GM19397 (cell line): ENCODE results near the gene STK32B.
"Not testable (repeated sequence)": the region's sequence is repeated elsewhere in the genome, so short reads cannot be mapped to it uniquely, and the experiment has no call there.

Experiments used
- ATAC-seq: cut with Tn5 transposase; IDR thresholded peaks from one replicate; pipeline ENCODE4 v1.9.1; 2021; ENCODE audit warnings: mild to moderate bottlenecking, moderate library complexity; ENCODE audit not compliant: unreplicated experiment

Gene STK32B

GRCh38 chr4:5051278-5052203, at the start of gene STK32B:
TSS of gene STK32B (plus strand) at chr4:5051480.
- ATAC-seq, result no peak

- ATAC-seq, result not testable (repeated sequence)
Measured at GRCh38 chr4:5001641-5002040, 49.6 kb upstream of the STK32B start.

- no peak for ATAC-seq
Measured at GRCh38 chr4:5003372-5003857, 47.9 kb upstream of the STK32B start.

GRCh38 chr4:5003918-5004317, 47.4 kb upstream of the STK32B start:
- ATAC-seq, result no peak

- no peak for ATAC-seq
Measured at GRCh38 chr4:5004496-5004895, 46.8 kb upstream of the STK32B start.

GRCh38 chr4:5006932-5007331, 44.3 kb upstream of the STK32B start:
- not testable (repeated sequence) for ATAC-seq

GRCh38 chr4:5009796-5010195, 41.5 kb upstream of the STK32B start:
- no peak for ATAC-seq

GRCh38 chr4:5010984-5011383, 40.3 kb upstream of the STK32B start:
- no peak for ATAC-seq

GRCh38 chr4:5012244-5012898, 38.9 kb upstream of the STK32B start:
- ATAC-seq, result no peak

- no peak for ATAC-seq
Measured at GRCh38 chr4:5012958-5013357, 38.3 kb upstream of the STK32B start.

GRCh38 chr4:5014007-5014682, 37.1 kb upstream of the STK32B start:
- ATAC-seq, result no peak

- no peak for ATAC-seq
Measured at GRCh38 chr4:5018096-5018495, 33.2 kb upstream of the STK32B start.

- no peak for ATAC-seq
Measured at GRCh38 chr4:5018603-5019002, 32.7 kb upstream of the STK32B start.

- no peak for ATAC-seq
Measured at GRCh38 chr4:5019274-5019673, 32.0 kb upstream of the STK32B start, which contains the start of gene CYTL1. TSS of gene CYTL1 (minus strand) at chr4:5019458. CDS start at chr4:5019445, 13 bp downstream.

GRCh38 chr4:5019796-5020195, 31.5 kb upstream of the STK32B start:
- no peak for ATAC-seq

GRCh38 chr4:5020341-5020740, 30.9 kb upstream of the STK32B start:
- ATAC-seq, result no peak

- ATAC-seq, result no peak
Measured at GRCh38 chr4:5021546-5021945, 29.7 kb upstream of the STK32B start.

GRCh38 chr4:5024673-5025072, 26.6 kb upstream of the STK32B start:
- no peak for ATAC-seq

GRCh38 chr4:5026371-5026770, 24.9 kb upstream of the STK32B start:
- no peak for ATAC-seq

- no peak for ATAC-seq
Measured at GRCh38 chr4:5027346-5027745, 23.9 kb upstream of the STK32B start.

- ATAC-seq, result no peak
Measured at GRCh38 chr4:5028480-5028879, 22.8 kb upstream of the STK32B start.
